Stimulated activated CD8-positive, alpha-beta memory T cell treated with anti-CD3 and anti-CD28 coated beads, Interleukin-12 subunit alpha, Interleukin-12 subunit beta, amount 100 ng/mL, for 1 hour (primary cell): Measurements from ENCODE around the gene CDC42SE1.

ENCODE experiments used
- DNase-seq: peaks from one replicate; pipeline ENCODE4 v3.0.0-alpha.2; 2020; ENCODE audit warnings: low read depth

The CDC42SE1 gene

DNA sequence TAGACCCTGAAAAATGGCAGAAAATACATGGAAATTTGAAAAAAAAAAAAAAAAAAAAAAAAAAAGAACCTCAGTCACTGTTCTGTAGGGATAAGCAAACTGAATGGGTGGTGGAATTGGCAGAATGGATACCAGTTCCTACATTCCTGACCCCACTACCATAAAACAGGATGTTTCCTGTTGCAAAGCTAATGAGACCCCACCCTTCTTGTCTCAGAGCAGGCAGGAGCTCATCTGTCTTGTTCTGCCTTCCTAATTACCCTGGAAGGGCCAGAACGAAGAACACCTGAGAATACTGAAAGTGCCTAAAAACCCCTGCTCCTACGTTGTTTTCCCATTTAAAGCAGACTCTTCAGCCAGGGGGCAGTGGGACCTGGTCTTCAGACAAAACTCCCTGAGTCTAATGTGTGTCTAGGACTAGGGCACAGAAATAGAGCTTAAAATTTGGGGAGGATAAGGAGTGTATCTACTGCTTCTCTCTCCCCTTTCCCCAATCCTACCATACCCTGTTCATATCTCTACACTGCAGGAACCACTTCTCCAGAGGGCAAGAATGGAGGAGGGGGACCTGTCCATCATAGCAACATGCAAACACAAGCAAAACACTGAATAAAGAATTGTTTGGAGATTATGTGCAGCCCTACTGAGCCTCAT, 7.9 kb downstream of the CDC42SE1 start:
- no peak for DNase-seq

DNA sequence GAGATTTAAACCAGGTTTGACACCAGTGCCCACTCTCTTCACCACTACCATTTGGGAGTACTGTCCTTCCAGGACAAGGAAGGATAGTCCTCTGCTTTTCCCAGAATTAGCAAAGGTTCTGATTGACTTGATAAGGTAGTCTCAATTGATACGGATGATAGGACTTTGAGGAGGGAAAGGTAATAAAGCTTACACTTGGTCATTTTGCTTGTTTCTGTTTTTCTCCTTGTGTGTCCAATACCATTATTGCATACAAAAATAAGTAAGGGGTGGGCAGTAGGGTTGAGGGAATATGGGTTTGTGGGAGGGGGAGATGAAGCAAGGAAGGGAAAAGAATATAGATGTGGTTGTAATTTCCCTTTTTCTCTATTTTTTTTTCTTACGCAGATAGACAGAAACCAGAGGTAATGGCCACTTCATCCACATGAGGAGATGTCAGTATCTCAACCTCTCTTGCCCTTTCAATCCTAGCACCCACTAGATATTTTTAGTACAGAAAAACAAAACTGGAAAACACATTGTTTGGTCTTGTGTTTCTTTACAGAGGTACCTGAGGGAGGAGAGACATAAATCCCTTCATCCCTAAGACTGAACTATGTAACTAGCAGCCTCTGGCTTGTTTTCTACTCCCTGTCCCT, 9.3 kb downstream of the CDC42SE1 start:
- DNase-seq = no peak

DNA sequence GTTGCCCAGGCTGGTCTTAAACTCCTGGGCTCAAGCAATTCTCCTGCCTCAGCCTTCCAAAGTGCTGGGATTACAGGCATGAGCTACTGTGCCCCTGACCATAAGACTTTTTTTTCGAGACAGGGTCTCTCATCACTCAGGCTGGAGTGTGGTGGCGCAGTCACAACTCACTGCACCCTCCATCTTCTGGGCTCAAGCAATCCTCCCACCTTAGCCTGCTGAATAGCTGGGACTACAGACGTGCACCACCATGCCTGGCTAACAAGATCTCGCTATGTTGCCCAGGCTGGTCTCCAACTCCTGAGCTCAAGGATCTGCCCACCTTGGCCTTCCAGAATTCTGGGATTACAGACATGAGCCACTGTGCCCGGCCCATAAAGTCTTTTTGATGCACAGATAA, 10.0 kb downstream of the CDC42SE1 start:
- no peak for DNase-seq

GRCh38 chr1:151048645-151049032, 10.8 kb downstream of the CDC42SE1 start:
- no peak for DNase-seq

DNA sequence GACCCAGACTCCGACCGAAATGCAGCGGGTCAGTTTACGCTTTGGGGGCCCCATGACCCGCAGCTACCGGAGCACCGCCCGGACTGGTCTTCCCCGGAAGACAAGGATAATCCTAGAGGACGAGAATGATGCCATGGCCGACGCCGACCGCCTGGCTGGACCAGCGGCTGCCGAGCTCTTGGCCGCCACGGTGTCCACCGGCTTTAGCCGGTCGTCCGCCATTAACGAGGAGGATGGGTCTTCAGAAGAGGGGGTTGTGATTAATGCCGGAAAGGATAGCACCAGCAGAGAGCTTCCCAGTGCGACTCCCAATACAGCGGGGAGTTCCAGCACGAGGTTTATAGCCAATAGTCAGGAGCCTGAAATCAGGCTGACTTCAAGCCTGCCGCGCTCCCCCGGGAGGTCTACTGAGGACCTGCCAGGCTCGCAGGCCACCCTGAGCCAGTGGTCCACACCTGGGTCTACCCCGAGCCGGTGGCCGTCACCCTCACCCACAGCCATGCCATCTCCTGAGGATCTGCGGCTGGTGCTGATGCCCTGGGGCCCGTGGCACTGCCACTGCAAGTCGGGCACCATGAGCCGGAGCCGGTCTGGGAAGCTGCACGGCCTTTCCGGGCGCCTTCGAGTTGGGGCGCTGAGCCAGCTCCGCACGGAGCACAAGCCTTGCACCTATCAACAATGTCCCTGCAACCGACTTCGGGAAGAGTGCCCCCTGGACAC, 11.3 kb downstream of the CDC42SE1 start:
- no peak for DNase-seq

- no peak for DNase-seq
Observed at GRCh38 chr1:151047591-151047924, 11.9 kb downstream of the CDC42SE1 start, which contains the start of gene C1orf56. Gene C1orf56, plus strand, starts transcription at chr1:151047751. Its CDS starts 97 bp downstream, at chr1:151047848.

DNA sequence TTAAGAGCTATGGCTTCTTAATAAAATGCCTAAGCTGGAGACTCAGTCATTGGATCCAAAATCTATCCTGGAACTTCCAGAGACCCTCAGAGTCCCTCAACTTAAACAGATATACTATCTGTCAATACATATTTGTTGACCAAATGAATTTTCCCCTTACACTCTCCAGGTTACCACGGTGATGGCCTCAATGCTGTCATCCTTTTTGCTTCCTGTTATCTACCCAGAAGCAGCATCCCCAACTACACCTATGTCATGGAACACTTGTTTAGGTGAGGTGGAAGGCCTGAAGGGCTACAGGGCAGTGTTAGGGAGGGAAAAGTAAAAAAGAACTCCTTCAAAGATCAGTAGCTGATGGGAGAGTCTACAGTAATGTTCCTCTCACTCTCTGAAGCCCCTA, 16.3 kb downstream of the CDC42SE1 start:
- DNase-seq = no peak

- DNase-seq = no peak
Observed at GRCh38 chr1:151039521-151039920, 19.9 kb downstream of the CDC42SE1 start.

DNA sequence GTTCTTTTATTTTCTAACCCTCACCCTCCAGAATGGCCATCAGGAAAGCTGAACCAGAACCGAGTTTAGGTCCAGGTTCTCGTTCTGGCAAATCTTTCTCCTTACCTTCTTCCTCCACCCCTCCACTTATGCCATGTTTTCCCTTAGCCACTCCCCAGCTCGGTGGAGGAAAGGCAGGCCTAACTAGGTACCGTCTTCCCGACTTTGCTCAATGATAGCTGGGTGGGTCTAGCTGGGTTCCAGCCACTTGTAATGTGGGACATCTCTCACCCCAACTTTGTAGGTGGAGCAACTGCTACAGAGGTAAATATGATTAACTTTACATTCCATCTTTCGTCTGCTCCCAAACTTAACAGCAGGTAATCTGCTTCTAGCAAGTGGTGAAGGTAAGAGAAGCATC, 22.4 kb downstream of the CDC42SE1 start:
- no peak for DNase-seq

GRCh38 chr1:151036356-151036755, 23.1 kb downstream of the CDC42SE1 start, which contains the start of gene BNIPL:
Gene BNIPL, plus strand, starts transcription at chr1:151036586. Its CDS starts 140 bp downstream, at chr1:151036726.
- DNase-seq = no peak

DNA sequence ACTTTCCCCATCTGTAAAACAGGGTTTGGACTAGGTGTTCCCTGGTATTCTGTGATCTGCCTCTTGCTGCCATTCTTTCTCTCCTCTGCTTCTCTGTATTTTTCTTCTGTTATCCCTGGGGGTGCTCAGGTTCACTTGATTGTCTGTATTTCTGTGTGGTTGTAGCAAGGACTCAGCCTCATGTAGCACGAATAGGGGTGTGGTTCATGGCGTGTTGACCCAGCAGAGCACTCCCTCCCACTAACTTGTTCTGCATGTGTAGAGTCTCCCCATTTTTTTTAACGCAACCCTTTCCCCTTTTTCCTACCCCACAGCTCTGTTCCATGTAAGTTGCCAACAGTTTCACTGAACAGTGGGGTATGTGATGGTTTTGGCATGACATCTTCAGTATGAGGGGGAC, 24.3 kb downstream of the CDC42SE1 start:
- no peak for DNase-seq

GRCh38 chr1:151032164-151032563, 27.3 kb downstream of the CDC42SE1 start:
- no peak for DNase-seq

- no peak for DNase-seq
Observed at GRCh38 chr1:151026460-151026859, 33.0 kb downstream of the CDC42SE1 start.

- DNase-seq = peak; percentile 84
Observed at GRCh38 chr1:151024540-151025146, 34.8 kb downstream of the CDC42SE1 start.

DNA sequence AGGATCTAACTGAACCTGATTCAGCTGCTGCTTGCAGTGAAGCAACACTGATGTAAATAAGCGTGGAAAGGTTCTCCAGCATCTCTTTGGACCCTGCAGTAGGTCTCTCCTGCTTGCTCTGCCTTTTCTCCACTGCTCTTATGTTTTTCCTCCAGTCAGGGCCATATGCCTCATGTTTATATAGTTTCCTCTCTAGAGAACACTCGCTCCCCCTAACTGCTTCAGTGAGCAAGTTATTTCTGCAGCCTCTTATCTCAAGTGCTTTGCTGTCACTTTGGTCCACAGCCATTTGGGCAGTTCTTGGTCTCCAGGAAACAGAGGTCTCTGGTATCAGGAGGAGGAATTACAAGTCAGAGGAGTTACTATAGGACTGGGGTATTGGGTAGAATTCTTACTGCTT, 45.9 kb downstream of the CDC42SE1 start:
- DNase-seq = no peak

DNA sequence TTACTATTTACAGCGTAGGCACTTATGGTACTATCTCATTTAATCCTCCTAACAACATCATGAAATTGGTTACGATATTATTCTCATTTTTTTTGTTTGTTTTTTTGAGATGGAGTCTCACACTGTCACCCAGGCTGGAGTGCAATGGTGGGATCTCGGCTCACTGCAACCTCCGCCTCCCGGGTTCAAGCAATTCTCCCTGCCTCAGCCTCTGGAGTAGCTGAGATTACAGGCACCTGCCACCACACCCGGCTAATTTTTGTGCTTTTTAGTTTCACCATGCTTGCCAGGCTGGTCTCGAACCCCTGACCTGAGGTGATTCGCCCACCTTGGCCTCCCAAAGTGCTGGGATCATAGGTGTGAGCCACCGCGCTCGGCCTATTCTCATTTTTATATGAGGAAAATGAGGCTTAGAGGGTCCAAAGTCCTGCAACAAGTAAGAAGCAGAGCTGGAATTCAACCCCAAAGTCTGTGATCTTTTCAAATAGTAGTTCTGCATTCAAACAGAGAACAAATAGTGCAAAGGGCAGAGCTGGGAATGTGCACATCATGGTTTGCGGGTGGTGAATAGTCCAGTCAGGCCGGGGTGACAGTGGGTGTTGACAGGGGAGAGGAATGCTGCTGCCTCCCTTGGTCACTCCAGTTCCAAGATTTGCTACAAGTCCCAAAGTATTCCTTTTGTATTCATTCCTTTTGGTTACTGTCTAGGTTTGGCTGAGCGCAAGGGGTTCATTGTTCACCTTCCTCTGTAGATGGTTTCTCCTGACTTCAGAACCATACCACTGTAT, 46.5 kb downstream of the CDC42SE1 start:
- no peak for DNase-seq

DNA sequence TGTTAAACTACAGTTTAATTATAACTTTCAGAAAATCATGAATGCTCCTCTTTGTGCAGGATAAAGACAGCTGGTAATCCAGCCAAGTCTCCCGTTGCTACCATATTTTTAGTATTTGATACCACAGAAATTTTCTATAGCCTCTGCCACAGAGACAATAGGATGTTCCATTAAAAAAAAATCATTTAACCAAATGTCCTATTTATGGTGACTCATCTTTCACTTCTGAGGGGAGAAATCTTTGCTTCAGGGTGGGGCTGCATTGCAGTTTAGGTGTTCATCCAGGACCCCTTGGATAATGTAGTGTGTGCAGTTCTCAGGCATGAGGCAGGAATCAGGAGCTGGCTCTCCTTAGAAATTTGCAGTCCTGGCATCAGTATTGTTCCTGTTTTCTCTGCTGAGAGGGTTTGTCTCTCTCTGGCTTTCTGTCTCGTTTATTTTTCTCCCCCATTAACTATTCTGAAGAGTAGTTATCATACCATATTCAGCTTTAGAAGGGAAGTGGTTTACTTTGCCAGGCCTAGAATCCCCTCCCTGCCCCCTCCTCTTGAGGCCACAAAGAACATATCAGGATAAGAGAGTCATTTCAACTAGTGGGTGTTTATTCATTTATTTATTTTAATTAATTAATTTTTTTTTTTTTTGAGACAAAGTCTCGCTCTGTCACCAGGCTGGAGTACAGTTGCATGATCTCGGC, 48.1 kb downstream of the CDC42SE1 start:
- no peak for DNase-seq

GRCh38 chr1:151010346-151010726, 49.1 kb downstream of the CDC42SE1 start:
- no peak for DNase-seq

- no peak for DNase-seq
Observed at GRCh38 chr1:151009674-151010345, 49.6 kb downstream of the CDC42SE1 start.

DNA sequence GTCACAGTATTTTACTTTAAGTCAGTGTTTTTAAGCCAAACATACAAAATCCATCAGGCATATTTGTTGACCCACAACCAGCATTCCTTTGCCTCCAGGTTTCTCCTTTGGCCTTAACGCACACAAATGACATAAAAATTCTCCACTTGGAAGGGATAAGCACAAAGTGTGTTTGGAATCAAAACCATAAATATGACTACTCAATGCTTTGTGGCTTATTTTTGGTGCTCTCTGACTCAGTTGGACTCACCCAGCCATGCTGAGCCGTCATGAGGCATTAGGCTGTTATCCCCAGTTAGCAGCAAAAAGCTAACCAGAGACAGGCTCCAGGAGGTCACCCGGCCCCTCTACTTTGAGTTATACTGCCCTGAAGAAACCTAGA, 50.2 kb downstream of the CDC42SE1 start:
- no peak for DNase-seq
